NCI-H2107 treated with DMSO at 0.1 percent for 48 hours (cell line): ENCODE results near the gene MYOM1.

Experiments
- DNase-seq: peaks from one replicate; lab custom pipeline; 2025; ENCODE audit not compliant: unreplicated experiment; lab: John Stamatoyannopoulos, UW

The MYOM1 gene

GRCh38 chr18:3190610-3191009 lies 29.2 kb downstream of the MYOM1 start:
- no peak for DNase-seq

DNA sequence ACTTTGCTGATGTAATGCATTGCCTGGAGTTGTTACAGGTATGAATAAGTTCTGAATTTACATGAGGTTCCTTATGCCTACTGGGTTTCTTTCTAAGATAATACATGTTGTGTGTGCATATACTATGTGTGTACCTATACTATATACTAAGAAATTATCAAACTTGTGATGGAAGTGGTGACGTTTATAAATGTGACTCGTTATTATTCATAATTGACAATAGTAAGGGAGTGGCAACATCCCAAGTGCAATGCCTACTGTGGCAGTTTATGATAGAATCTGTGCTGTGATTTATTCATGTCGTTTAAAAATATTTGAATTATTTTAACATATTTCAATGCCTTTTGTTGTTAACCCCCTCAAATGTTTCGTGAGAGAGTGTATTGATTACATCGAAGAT lies 29.9 kb downstream of the MYOM1 start:
- DNase-seq = no peak

DNA sequence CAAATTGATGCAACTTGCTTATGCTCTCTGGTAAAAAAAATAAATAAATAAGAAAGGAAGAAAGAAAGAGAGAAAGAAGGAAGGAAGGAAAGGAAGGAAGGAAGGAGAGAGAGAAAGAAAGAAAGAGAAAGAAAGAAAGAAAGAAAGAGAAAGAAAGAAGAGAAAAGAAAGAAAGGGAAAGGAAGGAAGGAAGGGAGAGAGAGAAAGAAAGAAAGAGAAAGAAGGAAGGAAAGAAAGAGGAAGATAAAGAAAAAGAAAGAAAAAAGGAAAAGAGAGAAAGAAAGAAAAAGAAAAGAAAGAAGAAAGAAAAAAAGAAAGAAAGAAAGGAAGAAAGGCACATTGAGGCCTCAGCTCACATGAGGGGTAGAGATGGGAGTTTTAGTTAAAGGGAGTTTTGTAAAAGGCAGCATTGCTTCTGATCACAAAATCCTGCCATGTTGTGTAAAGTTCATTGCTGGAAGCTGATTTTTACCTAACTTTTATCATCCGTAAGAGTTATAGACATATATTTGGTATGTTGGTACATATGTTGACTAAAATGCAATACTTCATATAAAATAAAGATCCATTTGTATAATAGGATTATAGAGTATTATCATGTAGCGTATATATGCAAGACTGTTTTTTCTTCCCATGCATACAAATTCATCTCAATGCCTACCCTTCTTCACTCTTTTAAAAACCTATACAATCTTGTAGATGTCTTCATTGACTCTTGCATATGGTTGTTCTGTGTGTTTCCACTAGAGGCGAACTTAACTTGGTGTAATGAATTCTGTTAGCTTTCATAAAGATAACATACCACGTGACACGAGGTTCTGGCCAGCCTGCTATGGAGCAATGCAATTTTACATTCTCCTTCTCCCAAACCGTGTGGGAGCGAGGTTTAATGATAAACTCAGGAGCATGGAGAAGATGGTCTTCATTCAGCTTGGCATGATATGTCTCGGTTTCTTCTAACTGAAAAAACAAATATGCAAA lies 32.8 kb downstream of the MYOM1 start:
- DNase-seq = no peak

DNA sequence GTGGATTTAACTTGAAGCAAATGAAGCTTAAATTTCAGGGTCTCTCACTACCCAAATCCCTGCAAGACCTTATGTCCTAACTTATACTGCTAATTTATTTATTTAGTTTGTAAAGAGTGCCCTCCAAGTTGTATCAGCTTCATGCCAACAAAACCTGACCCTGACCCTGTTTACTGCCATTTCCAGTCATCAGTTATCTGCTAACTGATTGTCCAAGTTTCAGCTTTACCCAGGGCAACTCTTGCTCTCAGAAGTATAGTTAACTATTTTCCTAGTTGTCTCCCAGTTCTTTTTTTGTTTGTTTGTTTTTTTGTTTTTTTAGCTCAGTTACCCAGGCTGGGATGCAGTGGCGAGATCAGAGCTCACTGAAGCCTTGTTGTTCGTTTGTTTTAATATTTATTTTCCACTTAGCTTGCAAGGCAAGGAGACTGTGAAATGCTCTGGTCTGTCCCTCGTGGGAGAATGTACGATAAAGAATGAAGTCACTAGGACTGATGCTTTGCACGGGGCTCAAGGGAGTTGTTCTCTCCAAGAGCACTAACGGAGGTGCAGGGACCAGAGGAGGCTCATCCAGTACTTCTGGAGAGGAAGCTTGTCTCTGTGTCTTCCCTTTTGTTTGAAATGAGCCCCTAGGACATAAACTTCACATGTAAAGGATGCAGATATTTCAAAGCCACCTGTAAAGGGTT lies 35.3 kb downstream of the MYOM1 start:
- no peak for DNase-seq

DNA sequence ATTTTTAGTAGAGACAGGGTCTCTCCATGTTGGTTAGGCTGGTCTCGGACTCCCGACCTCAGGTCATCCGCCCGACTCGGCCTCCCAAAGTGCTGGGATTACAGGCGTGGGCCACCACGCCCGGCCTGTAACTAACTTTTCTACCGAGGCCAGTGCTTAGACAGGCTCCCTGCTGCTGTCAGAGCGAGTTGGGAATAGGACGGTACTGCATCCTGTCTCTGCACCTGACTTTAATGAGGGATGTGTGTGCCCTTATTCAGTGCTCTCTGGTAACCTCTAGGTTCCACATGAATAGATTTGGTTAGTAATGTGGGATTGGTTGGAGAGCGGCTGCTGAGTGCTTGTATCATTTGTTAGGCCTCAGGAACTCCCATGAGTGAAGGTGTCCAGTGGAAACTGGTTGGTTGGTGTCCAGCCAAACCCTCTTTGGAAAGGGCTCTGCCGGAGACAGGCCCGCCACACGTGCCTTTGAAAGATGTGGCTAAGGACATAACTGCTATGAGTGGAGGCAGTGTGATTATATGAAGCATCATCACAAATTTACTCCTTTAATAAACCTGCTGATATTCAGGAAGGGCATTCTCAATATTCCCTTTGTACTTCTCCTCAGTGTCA lies 36.6 kb downstream of the MYOM1 start:
- no peak for DNase-seq

DNA sequence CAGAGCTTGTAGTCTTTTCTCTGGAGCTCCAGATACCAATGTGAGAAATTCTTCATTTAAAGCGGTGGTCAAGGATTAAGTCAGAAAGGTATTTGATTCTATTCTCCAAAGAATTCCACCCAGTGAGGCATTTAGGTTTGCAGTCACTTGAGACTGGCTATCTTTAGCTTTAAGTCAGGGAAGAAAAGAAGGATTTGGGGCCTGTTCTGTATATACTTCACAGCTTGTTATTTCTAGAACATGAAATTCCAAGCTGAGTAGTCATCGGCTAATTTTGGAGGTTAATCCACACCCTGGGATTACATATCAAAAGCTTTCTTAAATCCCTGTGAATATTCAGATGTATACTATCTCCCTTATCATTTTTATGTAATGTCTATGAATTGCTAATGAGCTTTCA lies 39.4 kb downstream of the MYOM1 start:
- no peak for DNase-seq

GRCh38 chr18:3179430-3180089 lies 40.2 kb downstream of the MYOM1 start:
- DNase-seq = no peak

DNA sequence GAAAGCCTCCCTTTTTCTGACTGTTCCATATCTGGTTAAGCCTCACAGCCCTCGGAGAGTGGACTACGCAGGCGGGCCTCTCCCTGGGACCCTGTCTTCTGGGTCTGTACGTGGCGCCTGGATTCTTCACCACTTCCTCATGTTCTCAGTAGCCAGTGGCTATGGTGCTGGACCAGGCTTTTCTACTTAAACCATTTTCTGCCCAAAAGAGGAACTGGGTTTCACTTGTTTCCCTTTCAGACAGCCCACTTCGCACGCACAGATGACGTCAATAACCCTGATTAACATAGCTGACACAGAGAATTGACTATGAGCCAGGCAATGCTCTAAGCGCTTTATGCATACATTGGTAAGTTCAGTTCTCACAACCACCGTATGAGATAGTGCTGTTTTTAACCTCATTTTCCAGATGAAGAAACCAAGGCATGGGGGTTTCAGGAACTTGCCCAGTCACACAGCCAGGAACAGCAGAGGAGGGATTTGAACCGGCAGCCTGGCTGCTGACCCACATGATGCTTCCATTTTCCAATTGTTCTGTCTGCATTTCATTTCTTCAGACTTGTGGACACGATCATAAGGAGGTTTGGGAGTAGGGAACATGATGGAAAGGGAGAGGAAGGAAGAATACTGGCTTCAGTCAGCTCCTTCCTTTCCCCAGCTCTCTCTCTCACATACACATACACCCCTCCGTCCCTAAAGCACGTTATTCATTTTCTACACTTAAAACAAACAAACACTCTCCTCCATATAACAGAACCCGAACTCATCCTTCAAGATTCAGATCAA lies 41.7 kb downstream of the MYOM1 start:
- DNase-seq = no peak

DNA sequence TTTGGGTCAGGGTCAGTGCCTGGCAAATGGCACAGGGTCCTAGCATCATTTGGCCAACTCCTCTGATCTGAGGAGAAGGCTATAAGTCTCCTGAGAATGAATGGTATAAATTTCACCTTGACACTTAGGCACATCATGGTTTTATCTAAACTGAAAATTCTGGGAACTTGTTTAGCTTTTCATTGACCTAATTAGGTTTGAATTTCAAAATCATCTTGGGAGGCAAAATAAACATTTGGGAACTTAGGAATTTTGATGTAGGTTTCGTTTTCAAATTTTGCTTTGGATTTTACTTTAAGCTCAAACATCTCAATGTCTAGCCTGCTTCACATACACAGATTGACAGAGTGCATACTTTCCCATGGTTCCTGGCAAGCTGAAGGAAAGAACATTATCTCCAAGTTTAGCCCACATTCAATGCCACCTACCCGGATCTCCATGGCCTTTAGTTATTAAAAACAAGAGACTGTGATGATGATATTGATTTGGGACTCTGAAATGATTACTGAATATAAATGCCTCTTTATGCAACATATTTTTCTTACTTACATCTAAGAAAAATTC lies 44.5 kb downstream of the MYOM1 start:
- DNase-seq = no peak

GRCh38 chr18:3172097-3172496 lies 47.7 kb downstream of the MYOM1 start:
- DNase-seq = no peak

GRCh38 chr18:3171631-3172030 lies 48.1 kb downstream of the MYOM1 start:
- DNase-seq = no peak

DNA sequence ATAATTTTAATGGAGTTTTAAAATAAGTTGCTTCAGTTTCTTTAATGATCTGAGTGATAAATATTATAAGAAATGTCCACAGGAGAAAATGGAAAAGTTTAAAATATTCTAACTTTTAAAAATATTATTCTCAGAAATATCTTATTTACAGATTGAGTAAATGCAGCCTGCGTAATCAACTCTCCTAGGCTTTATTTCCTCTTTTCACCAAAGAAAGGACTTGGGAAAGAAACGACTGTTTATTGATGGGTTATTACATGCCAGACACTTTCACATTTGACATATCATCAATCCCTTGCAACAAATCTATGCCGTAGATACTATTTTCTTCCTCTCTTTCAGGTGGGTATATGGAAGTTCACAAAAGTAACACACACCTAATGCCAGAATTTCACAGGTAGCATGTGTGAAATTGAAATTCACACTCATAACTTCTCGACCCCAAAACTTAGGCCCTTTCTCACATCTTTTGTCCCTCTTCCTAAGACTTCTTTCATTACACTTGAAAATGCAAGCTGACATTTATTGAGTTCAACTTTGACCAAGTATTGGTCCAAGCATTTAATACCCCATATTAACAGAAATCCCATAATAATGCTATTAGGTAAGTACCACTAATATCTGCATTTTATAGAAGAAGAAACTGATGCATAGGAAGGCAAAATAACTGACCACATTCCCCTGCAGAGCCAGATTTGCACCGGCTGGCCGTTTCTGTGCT lies 49.2 kb downstream of the MYOM1 start:
- no peak for DNase-seq

- no peak for DNase-seq
These were observed 55.4 kb downstream of the MYOM1 start for GRCh38 chr18:3164381-3164780.

GRCh38 chr18:3163968-3164367 lies 55.8 kb downstream of the MYOM1 start:
- DNase-seq = no peak

DNA sequence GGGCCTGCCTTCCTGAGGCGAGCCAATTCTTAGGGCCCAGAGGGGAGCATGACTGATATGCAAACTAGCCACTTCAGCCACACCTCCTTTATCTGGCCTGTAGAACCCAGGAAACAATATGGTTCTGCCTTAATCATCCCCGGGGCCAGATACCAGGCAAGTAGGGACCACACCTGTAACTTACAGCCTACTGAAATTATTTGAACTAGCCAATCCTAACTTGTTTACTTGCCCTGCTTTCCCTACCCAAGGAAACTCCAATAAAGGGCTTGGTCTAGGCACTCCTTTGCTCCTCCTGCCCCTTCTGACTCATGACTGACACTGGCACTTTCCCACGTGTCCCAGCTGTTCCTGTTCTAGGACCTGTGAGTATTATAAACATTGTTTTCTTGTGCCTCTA lies 57.6 kb downstream of the MYOM1 start:
- no peak for DNase-seq

DNA sequence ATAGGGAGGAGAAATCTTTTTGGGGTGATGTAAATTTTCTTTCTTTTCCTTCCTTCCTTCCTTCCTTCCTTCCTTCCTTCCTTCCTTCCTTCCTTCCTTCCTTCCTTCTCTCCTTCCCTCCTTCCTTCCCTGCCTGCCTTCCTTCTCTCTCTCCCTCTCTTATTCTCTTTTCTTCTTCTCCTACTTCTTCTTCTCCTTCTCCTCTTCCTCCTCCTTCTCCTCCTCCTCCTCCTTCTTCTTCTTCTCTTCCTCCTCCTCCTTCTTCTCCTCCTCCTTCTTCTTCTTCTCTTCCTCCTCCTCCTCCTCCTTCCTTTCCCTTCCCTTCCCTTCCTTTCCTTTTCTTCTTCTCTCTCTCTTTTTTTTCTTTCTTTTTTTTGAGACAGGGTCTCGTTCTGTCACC lies 59.9 kb downstream of the MYOM1 start:
- no peak for DNase-seq

DNA sequence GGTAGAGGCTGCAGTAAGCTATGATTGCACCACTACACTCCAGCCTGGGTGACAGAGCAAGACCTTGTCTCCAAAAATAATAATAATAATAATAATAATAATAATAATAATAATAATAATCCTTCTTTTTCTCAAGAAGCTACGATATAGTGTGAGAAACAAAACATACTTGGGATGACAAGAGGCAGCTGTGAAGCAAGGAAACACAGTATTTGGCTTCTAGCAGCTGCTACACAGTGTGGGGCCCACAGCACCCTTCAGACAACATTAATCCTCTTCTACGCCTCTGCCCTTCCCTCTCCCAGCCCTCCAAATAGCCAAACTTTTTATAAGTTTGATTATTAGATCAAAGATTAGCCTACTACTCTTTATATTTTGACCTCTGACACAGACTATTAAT lies 62.2 kb downstream of the MYOM1 start:
- DNase-seq = no peak

DNA sequence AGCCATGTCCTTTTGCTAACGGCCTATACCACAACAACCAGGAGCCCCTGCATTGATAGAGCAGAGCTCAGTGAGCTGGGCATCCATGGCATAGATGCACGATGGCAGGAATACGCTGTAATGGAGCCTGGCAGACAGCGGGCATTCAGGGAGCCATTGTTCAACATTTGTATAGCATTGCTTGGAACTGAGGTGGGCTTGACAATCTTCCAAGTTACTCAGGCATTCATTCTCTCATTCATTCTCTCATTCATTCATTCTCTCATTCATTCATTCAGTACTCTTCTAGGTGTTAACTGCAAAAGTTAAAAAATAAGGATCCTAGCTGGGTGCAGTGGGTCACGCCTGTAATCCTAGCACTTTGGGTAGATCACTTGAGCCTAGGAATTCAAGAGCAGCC lies 62.7 kb downstream of the MYOM1 start:
- no peak for DNase-seq

DNA sequence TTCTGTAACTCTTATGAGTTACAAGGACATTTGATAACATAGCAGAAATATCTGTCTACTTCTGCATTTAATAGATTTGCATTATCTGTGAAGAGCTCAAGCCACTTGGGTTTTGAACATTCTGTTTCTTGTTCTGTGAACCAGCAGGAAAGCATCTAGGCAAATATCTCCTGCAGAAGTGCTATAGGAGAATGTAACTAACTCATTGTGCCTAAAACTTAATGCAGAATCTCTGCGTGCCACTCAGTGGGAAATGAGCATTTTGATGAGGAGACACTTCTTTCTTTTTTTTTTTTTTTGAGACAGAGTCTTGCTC lies 63.5 kb downstream of the MYOM1 start:
- DNase-seq = no peak

- DNase-seq = no peak
These were observed 65.6 kb downstream of the MYOM1 start for GRCh38 chr18:3154214-3154613.
